Stromal cell of bone marrow (primary cell): ENCODE data around the gene PLTP.
"Not testable (repeated sequence)": the region's sequence is repeated elsewhere in the genome, so short reads cannot be mapped to it uniquely, and the experiment has no call there.

ENCODE experiments used
- DNase-seq: peaks from one replicate; pipeline ENCODE4 v3.0.0-alpha.2; 2012; ENCODE audit warnings: low read depth

PLTP gene

GRCh38 chr20:45919542-45920399 is 7.8 kb upstream of the PLTP start:
- peak; percentile 65 for DNase-seq

GRCh38 chr20:45918779-45919537 is 7.0 kb upstream of the PLTP start:
- no peak for DNase-seq

GRCh38 chr20:45918182-45918737 is 6.3 kb upstream of the PLTP start:
- no peak for DNase-seq

- DNase-seq = peak; percentile 42
Observed at GRCh38 chr20:45917790-45918141, 5.8 kb upstream of the PLTP start.

- DNase-seq = no peak
Observed at GRCh38 chr20:45913116-45913515, 1.2 kb upstream of the PLTP start.

GRCh38 chr20:45912344-45912682 is 358 bp upstream of the PLTP start:
- no peak for DNase-seq

GRCh38 chr20:45910670-45911485 is 1.1 kb downstream of the PLTP start:
- peak; percentile 98 for DNase-seq

- DNase-seq = no peak
Observed at GRCh38 chr20:45909817-45910669, 1.9 kb downstream of the PLTP start.

- DNase-seq = no peak
Observed at GRCh38 chr20:45909336-45909808, 2.6 kb downstream of the PLTP start.

- DNase-seq = no peak
Observed at GRCh38 chr20:45908084-45908483, 3.9 kb downstream of the PLTP start.

GRCh38 chr20:45907219-45907948 is 4.6 kb downstream of the PLTP start:
- DNase-seq = no peak

- no peak for DNase-seq
Observed at GRCh38 chr20:45905505-45906079, 6.4 kb downstream of the PLTP start.

- no peak for DNase-seq
Observed at GRCh38 chr20:45904583-45905504, 7.1 kb downstream of the PLTP start.

GRCh38 chr20:45902199-45902701 is 9.7 kb downstream of the PLTP start:
- no peak for DNase-seq

- not testable (repeated sequence) for DNase-seq
Observed at GRCh38 chr20:45901332-45901731, 10.6 kb downstream of the PLTP start.

- no peak for DNase-seq
Observed at GRCh38 chr20:45899046-45899835, 12.7 kb downstream of the PLTP start.

- no peak for DNase-seq
Observed at GRCh38 chr20:45898285-45898684, 13.7 kb downstream of the PLTP start.

- DNase-seq = no peak
Observed at GRCh38 chr20:45897692-45898091, 14.3 kb downstream of the PLTP start.
